Amniotic epithelial cell (primary cell): ENCODE results near the gene SLC45A3.
"Not testable (repeated sequence)": the region's sequence is repeated elsewhere in the genome, so short reads cannot be mapped to it uniquely, and the experiment has no call there.

ENCODE experiments used
- DNase-seq: peaks from one replicate; pipeline ENCODE4 v3.0.0-alpha.2; 2010; ENCODE audit warnings: low read depth

SLC45A3 gene

DNA sequence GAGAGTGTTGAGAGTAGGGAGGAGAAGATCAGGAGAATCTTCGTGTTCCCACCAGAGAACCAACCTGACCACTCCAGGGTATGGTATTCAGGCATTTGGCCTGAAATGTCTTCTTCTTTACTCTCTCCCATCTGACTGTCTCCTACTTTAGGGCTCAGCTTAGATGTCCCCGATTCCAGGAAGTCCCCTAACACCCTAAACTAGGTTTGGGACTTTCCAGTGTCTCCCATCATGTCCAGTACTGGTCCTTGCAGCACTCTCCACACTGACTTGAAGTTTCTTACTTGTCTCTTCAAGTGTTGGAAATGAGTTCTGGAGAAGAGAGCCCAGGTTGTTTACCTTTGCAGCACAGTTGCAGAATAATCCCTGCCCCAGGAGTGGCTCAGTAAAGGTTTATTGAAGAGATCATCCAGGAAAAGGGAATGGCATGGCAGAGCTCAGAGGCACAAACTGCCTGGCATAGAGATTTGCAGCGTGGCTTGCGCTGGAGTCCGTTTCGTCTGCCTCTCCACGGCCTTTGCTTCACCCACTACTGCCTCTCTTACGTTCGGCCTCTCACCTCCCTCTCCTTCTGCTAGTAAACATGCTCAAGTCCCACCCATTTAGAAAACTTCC is 42.3 kb downstream of the SLC45A3 start:
- no peak for DNase-seq

DNA sequence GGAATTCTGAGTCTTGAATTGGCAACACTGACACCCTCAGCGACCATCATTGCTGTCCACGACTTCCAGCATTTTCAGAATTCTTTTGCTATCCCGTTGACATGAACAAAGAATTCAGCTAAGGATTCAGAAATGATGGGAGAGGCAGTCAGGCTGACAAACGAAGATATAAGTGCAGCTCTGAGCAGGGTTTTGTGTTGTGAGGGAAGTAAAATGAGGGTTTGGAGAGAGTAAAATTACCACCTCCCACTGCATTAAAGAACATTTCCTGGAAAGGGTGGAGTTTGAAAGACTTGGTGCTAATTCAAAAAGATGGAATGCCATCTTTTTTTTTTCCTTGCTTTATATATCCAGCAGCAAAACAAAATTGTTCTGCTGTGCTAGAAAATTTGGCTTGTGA is 43.6 kb downstream of the SLC45A3 start:
- no peak for DNase-seq

DNA sequence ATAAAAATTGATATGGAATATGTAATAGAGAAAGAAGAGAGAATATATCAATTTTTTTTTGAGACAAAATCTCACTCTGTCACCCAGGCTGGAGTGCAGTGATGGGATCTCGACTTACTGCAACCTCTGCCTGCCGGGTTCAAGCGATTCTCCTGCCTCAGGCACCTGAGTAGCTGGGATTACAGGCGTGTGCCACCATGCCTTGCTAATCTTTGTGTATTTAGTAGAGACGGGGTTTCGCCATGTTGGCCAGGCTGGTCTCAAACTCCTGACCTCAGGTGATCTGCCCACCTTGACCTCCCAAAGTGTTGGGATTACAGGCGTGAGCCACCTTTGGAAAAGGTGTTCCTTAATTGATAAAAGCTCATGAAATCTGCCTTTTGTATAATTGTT is 44.2 kb downstream of the SLC45A3 start:
- DNase-seq, result not testable (repeated sequence)

DNA sequence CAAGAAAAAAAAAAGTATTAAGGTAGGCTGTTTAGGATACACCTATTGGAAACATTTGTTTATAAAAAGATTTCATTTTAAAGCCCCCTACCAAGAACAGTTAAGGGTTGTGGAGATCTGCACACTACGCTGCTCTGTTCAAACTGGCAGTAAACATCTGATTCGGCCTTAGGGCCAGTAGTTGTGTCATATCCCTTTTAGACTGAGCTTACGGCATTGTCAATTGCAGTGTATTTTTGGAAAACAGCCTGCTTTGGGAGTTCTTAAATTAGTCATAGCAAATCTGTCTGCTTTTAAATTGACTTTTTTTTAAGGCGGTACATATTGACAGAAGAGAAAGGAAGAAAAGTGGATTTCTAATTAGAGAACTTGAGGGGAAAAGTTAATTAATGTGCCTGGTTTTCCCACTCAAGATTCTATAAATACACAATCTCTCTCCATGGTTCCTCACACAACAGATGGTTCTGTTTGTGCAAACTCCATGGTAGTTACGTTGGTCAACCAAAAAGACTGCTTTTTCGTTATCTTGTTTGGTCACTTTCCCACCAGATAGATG is 46.8 kb downstream of the SLC45A3 start:
- DNase-seq, result no peak

DNA sequence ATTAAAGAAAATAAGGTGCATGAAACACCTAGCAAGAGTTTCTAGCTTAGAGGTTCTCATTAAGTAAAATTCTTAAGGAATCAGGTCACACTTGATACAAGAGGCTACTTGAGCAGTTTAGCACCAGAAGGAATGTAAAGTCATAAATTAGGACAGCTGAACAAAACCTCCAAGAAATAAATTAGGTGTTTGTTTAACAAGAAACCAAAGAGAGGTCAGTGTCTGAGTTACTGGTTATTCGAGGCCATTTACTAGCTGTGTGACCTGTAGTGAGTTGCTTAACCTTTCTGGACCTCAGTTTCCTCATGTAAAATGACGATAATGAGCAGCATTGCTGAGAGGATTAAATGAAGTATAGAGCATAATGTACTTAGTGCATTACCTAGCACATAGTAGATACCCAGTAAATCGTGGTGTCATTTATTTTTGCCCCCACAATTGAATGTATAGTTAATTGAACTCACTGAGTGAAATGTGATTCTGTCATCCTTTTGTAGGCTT is 47.6 kb downstream of the SLC45A3 start:
- DNase-seq, result no peak

DNA sequence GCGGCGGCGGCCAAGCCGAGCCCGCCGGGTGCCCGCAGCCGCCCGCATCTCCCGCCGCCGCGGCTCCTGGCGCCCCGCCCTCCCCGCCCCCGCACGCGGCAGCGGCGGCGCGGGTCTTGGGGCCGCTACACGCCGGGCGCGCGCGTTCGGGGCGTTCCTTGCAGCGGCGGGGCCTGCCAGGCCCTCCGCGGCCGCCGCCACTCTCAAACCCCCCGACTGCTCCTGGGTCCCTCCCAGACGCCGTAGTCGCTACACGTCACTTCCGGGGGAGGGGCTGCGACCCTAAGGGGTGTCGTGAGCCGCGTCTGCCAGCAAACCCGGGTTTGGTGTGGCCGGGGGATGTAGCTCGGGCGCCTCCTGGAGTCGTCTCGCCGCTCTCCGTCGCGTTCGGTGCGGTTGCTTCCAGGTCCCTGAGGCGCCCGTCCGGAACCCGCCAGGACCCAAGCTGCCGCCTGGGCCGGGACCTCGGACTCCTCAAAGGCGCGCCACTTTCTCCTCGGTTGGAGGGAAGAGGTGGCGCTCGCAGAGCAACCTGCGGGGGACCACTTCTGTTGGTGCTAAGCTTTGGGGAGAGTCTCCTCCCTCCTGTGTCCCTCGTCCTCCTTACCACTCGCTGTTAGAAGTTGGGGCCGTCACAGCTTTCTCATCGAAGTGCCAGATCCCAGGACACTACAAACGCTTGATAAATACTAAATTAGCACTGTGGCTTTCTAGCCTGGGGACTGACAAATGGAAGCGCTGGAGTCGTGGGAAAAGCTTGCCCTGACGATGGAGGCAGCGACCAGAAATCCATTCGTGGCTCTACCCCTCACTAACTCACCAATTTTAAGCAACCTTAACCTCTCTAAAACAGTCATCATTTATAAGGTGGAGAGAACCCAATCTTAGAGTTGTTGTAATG is 48.3 kb downstream of the SLC45A3 start, which contains the start of gene ELK4:
TSS of gene ELK4 (minus strand) at position 244 of the 901 bp plus-strand sequence. CDS start 8,129 bp downstream, outside the sequence.
- peak; percentile 96 for DNase-seq

- peak; percentile 68 for DNase-seq
Measured at GRCh38 chr1:205631010-205631767, 49.1 kb downstream of the SLC45A3 start.

DNA sequence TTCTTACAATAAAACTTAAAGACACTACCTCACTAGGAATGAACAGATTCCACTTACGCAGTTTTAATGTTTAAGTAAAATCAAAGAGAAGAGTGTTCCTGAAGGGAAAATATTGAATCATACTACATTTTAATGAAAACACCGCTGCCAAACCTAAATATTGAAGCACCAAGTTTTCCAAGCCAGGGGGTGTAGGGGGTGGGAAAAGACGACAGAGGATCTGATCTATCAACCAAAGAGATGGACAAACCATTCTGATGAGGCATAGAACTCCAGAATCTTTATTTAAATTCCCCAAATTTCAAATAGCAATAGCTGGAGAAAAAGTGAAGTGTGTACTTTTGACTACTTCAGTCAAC is 49.7 kb downstream of the SLC45A3 start:
- no peak for DNase-seq

- DNase-seq, result peak; percentile 22
Measured at GRCh38 chr1:205630241-205630640, 50.1 kb downstream of the SLC45A3 start.

DNA sequence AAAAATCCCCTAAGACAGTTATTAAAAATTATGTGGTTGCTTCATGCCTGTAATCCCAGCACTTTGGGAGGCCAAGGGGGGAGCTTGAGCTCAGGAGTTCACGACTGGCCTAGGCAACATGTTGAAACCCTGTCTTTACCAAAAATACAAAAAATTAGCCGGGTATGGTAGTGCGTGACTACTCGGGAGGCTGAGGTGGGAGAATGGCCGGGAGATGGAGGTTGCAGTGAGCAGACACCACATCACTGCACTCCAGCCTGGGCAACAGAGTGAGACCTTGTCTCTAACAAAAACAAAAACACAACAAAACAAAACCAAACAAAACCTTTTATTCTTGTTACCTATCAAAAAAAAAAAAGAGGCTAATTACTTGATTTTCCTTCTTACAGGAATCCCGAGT is 50.6 kb downstream of the SLC45A3 start:
- DNase-seq, result no peak

DNA sequence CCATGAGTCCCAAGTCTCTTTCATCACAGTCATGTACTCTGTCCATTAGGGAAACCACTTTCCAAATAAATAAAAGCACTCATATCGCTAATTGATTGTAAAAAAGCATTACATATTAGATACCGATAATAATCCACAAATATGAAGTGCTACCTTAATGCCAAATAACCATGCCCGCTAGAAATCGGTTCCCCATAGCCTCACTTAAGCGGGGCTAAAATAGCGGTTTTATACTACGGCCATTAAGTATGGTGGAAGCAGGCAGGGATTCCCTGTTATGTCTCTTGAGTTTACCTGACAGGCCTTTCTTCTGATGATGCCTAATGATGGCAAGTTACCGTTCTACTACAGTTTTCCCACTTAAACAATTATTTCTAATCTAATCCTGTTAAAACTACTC is 52.4 kb downstream of the SLC45A3 start:
- DNase-seq, result no peak

GRCh38 chr1:205626216-205626615 is 54.1 kb downstream of the SLC45A3 start:
- no peak for DNase-seq

GRCh38 chr1:205623646-205624045 is 56.7 kb downstream of the SLC45A3 start:
- no peak for DNase-seq

DNA sequence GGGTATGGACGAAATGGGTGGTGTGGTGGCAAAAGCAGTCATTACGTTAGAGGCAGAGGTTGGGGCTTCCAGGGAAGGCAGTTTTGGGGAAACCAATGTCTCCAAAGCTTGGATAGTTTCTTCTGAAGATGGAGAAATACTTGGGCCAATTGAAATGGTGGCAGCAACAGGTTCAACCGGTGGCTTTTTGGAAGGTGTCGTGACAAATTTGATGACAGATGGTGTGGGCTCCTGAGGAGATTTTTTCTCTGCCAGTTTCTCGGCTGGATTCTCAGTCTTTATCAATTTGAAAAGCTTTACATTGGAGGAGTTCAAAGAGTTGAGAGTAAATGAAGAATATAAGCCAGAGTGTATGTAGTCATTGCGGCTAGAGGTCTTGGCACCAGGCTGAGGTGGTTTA is 60.0 kb downstream of the SLC45A3 start:
- DNase-seq, result no peak

GRCh38 chr1:205619376-205619775 is 60.9 kb downstream of the SLC45A3 start:
- DNase-seq, result no peak

- no peak for DNase-seq
Measured at GRCh38 chr1:205616563-205617293, 63.6 kb downstream of the SLC45A3 start.

GRCh38 chr1:205615789-205616188 is 64.5 kb downstream of the SLC45A3 start:
- DNase-seq, result no peak

DNA sequence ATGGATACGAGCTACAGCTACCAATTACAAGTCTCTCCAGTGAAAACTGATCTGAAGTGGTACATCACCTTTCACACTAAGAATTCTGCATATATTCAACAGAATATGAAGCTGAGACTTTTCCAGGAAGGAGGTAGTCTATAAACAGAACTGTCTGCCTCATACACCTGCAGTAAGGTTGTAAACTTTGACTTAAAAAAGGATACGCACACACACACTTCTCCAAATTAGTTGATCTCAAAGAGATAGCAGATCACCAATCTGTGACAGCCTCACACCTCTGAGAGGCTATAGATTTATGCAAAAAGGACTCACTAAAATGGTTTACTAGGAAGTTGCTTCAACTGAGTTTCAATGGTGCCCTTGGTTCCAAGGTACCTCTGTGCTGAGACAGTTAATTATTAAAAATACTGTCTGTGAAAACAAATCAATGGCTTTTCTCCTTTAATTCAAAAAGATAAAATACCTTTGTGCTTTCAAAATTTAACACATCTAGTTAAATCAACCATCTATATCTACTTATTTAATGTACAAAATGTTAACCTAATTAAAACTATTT is 66.4 kb downstream of the SLC45A3 start:
- no peak for DNase-seq

DNA sequence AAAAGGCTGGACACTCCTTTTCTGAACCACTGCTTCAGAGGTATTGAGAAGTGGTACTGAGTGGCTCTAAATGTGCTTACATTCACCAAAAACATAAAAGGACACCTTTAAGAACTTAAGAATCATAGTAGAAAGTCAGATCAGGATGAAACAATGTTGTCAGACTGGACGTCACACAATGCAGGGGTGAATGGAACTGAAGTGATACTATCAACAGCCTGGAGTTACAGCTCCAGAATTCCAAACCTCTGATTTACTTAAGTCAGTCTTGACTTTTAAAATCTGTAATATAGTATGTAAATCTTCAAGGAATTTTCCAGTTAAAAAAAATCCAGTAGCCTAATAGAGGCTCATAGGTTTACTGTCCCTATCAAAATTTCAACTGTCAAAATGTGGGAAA is 67.8 kb downstream of the SLC45A3 start:
- DNase-seq, result no peak

DNA sequence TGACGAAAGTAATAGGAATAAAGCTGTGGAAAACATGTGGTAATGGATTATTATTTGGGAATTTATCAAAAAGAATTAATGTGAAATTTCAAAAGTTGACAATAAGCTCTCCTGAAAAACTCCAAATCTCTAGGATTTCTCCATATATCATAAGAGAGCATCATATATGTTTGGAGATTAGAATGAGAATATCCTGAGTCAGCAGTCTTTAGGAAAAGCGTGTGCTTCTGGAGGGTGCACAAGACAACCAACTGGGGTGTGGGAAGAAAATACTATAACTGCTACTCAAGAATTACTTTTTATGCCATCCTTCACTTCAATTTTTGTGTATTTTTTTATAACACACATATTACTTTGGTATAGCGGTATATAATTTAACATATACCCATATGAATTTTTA is 68.2 kb downstream of the SLC45A3 start:
- DNase-seq, result no peak

GRCh38 chr1:205610901-205611466 is 69.3 kb downstream of the SLC45A3 start:
- peak; percentile 41 for DNase-seq
